Effector memory CD4-positive, alpha-beta T cell (primary cell): ENCODE data around the gene ME2.

Experiments used
- DNase-seq, 3 donors: peaks; one replicate each; pipeline ENCODE4 v3.0.0-alpha.2; 2020
- H3K27ac ChIP-seq: 2 replicates; pipeline ENCODE4 v1.7.0; 2013; ENCODE audit warnings: mild to moderate bottlenecking, low read length, moderate library complexity; ENCODE audit not compliant: insufficient read depth, poor library complexity, severe bottlenecking
- H3K27me3 ChIP-seq: replicated peaks from 2 replicates; pipeline ENCODE4 v1.7.0; 2013; ENCODE audit warnings: mild to moderate bottlenecking, low read length; ENCODE audit not compliant: insufficient read depth, control insufficient read depth, poor library complexity, severe bottlenecking
- H3K36me3 ChIP-seq: 2 replicates; pipeline ENCODE4 v1.7.0; 2013; ENCODE audit warnings: mild to moderate bottlenecking, low read length, moderate library complexity; ENCODE audit not compliant: control insufficient read depth, insufficient read depth
- H3K4me1 ChIP-seq: 2 replicates; pipeline ENCODE4 v1.7.0; 2013; ENCODE audit warnings: low read length, mild to moderate bottlenecking; ENCODE audit not compliant: control insufficient read depth, insufficient read depth, poor library complexity, severe bottlenecking
- H3K4me3 ChIP-seq: 2 replicates; pipeline ENCODE4 v1.7.0; 2013; ENCODE audit warnings: low read length, low read depth, mild to moderate bottlenecking; ENCODE audit not compliant: insufficient read depth, poor library complexity, severe bottlenecking
- H3K9me3 ChIP-seq: 2 replicates; pipeline ENCODE4 v1.7.0; 2013; ENCODE audit warnings: mild to moderate bottlenecking, low read length, moderate library complexity; ENCODE audit not compliant: control insufficient read depth

Gene ME2

GRCh38 chr18:50909261-50909660 is 30.3 kb downstream of the ME2 start:
- no peaks in the 10 kb centered on the region for H3K27me3 ChIP-seq
- H3K27ac ChIP-seq = no peak overlapping the region
- no peak overlapping the region for H3K4me3 ChIP-seq
- peaks cover 23% of the 10 kb centered on the region for H3K36me3 ChIP-seq
- DNase-seq = no peak
- peaks cover 6% of the 10 kb centered on the region for H3K4me1 ChIP-seq
- H3K9me3 ChIP-seq = no peaks in the 10 kb centered on the region

GRCh38 chr18:50911006-50911405 is 32.1 kb downstream of the ME2 start:
- no peak overlapping the region for H3K4me3 ChIP-seq
- no peak overlapping the region for H3K27ac ChIP-seq
- H3K36me3 ChIP-seq = peaks cover 23% of the 10 kb centered on the region
- no peak for DNase-seq
- peaks cover 6% of the 10 kb centered on the region for H3K4me1 ChIP-seq
- no peaks in the 10 kb centered on the region for H3K9me3 ChIP-seq
- no peaks in the 10 kb centered on the region for H3K27me3 ChIP-seq

GRCh38 chr18:50917021-50917420 is 38.1 kb downstream of the ME2 start:
- no peak for DNase-seq
- no peak overlapping the region for H3K27ac ChIP-seq
- peaks cover 38% of the 10 kb centered on the region for H3K36me3 ChIP-seq
- no peak overlapping the region for H3K4me3 ChIP-seq
- H3K27me3 ChIP-seq = no peaks in the 10 kb centered on the region
- H3K9me3 ChIP-seq = no peaks in the 10 kb centered on the region
- no peaks in the 10 kb centered on the region for H3K4me1 ChIP-seq

GRCh38 chr18:50918153-50918552 is 39.2 kb downstream of the ME2 start:
- DNase-seq = no peak
- H3K27me3 ChIP-seq = no peaks in the 10 kb centered on the region
- H3K9me3 ChIP-seq = no peaks in the 10 kb centered on the region
- H3K27ac ChIP-seq = no peak overlapping the region
- peaks cover 44% of the 10 kb centered on the region for H3K36me3 ChIP-seq
- no peak overlapping the region for H3K4me3 ChIP-seq
- no peaks in the 10 kb centered on the region for H3K4me1 ChIP-seq

- Histone ChIP-seq H3K27ac (no peak overlapping the region), H3K4me1 (no peaks in the 10 kb centered on the region), H3K27me3 (no peaks in the 10 kb centered on the region), H3K9me3 (no peaks in the 10 kb centered on the region), H3K4me3 (no peak overlapping the region), H3K36me3 (peaks cover 60% of the 10 kb centered on the region)
- no peak for DNase-seq
These were observed 45.5 kb downstream of the ME2 start for GRCh38 chr18:50924372-50924771.

- H3K27ac ChIP-seq = no peak overlapping the region
- no peaks in the 10 kb centered on the region for H3K27me3 ChIP-seq
- no peak overlapping the region for H3K4me3 ChIP-seq
- peaks cover 46% of the 10 kb centered on the region for H3K36me3 ChIP-seq
- DNase-seq = no peak
- no peaks in the 10 kb centered on the region for H3K9me3 ChIP-seq
- no peaks in the 10 kb centered on the region for H3K4me1 ChIP-seq
These were observed 47.6 kb downstream of the ME2 start for GRCh38 chr18:50926521-50926920.

GRCh38 chr18:50928551-50928950 is 49.6 kb downstream of the ME2 start:
- Histone ChIP-seq H3K9me3 (no peaks in the 10 kb centered on the region), H3K27me3 (no peaks in the 10 kb centered on the region), H3K4me1 (no peaks in the 10 kb centered on the region), H3K27ac (no peak overlapping the region), H3K36me3 (peaks cover 38% of the 10 kb centered on the region), H3K4me3 (no peak overlapping the region)
- DNase-seq = no peak

- Histone ChIP-seq H3K27ac (no peak overlapping the region), H3K36me3 (peaks cover 10% of the 10 kb centered on the region)
These were observed 54.8 kb downstream of the ME2 start for GRCh38 chr18:50933684-50934083.

GRCh38 chr18:50934545-50935211 is 55.8 kb downstream of the ME2 start:
- H3K36me3 ChIP-seq = peaks cover 10% of the 10 kb centered on the region
- no peak for DNase-seq
- no peak overlapping the region for H3K4me3 ChIP-seq
- H3K9me3 ChIP-seq = no peaks in the 10 kb centered on the region
- no peaks in the 10 kb centered on the region for H3K27me3 ChIP-seq
- H3K27ac ChIP-seq = no peak overlapping the region
- no peaks in the 10 kb centered on the region for H3K4me1 ChIP-seq

More at GRCh38 chr18:50933684-50934083, 54.8 kb downstream of the ME2 start:
- Histone ChIP-seq H3K4me3 (no peak overlapping the region), H3K27me3 (no peaks in the 10 kb centered on the region), H3K9me3 (no peaks in the 10 kb centered on the region), H3K4me1 (no peaks in the 10 kb centered on the region)
- DNase-seq = no peak

GRCh38 chr18:50935493-50936191 is 56.7 kb downstream of the ME2 start:
- DNase-seq = no peak
- Histone ChIP-seq H3K9me3 (no peaks in the 10 kb centered on the region), H3K27ac (no peak overlapping the region), H3K36me3 (peaks cover 13% of the 10 kb centered on the region), H3K4me3 (no peak overlapping the region), H3K4me1 (no peaks in the 10 kb centered on the region), H3K27me3 (no peaks in the 10 kb centered on the region)
